ENCODE data around the gene AKAP7. TPM values are rescaled to one million over a fixed set of nuclear protein-coding genes. Genes with fewer than 3 reads are reported as not detected.

AKAP7 gene
- total RNA-seq, 4 donors from 2014 or later, result 3.0 to 12.4 (median 3.4) TPM

- H3K27me3 ChIP-seq, result no peaks in the 10 kb centered on the region
- TF ChIP-seq EP300 (IDR thresholded peaks at IDR 0.05), result no peak
- no peak for TF ChIP-seq POLR2AphosphoS5 (IDR thresholded peaks at IDR 0.05)
- TF ChIP-seq POLR2A (IDR thresholded peaks at IDR 0.05), result no peak
- TF ChIP-seq CTCF (IDR thresholded peaks at IDR 0.05), result no peak
- DNase-seq (ENCODE audit: low spot score in 2 of 2), result no peak
- H3K27ac ChIP-seq, result no peak overlapping the region
- H3K4me3 ChIP-seq, result no peak overlapping the region
- H3K9me3 ChIP-seq, result no peaks in the 10 kb centered on the region
- 92% methylated on average over 3 of the region's 3 CpGs for WGBS
- H3K36me3 ChIP-seq, result no peaks in the 10 kb centered on the region
- no peaks in the 10 kb centered on the region for H3K4me1 ChIP-seq
Measured at GRCh38 chr6:131262060-131262459, 126.8 kb downstream of the AKAP7 start.

- Histone ChIP-seq H3K27ac (no peak overlapping the region), H3K9me3 (no peaks in the 10 kb centered on the region), H3K36me3 (no peaks in the 10 kb centered on the region), H3K4me3 (no peak overlapping the region), H3K27me3 (no peaks in the 10 kb centered on the region), H3K4me1 (no peaks in the 10 kb centered on the region)
- WGBS, result 86% methylated on average over 4 of the region's 4 CpGs
- no peak for TF ChIP-seq POLR2A (IDR thresholded peaks at IDR 0.05)
- no peak for TF ChIP-seq CTCF (IDR thresholded peaks at IDR 0.05)
- no peak for TF ChIP-seq POLR2AphosphoS5 (IDR thresholded peaks at IDR 0.05)
- TF ChIP-seq EP300 (IDR thresholded peaks at IDR 0.05), result no peak
- DNase-seq (ENCODE audit: low spot score in 2 of 2), result no peak
Measured at GRCh38 chr6:131265939-131266338, 130.7 kb downstream of the AKAP7 start.

GRCh38 chr6:131268303-131268702 lies 133.0 kb downstream of the AKAP7 start:
- Histone ChIP-seq H3K27ac (no peak overlapping the region), H3K27me3 (no peaks in the 10 kb centered on the region), H3K9me3 (no peaks in the 10 kb centered on the region), H3K4me1 (no peaks in the 10 kb centered on the region), H3K36me3 (no peaks in the 10 kb centered on the region), H3K4me3 (no peak overlapping the region)
- DNase-seq (ENCODE audit: low spot score in 2 of 2), result no peak
- WGBS, result 94% methylated on average over 5 of the region's 5 CpGs
- no peak for TF ChIP-seq POLR2A (IDR thresholded peaks at IDR 0.05)
- TF ChIP-seq POLR2AphosphoS5 (IDR thresholded peaks at IDR 0.05), result no peak
- TF ChIP-seq EP300 (IDR thresholded peaks at IDR 0.05), result no peak
- TF ChIP-seq CTCF (IDR thresholded peaks at IDR 0.05), result no peak

- Histone ChIP-seq H3K4me3 (no peak overlapping the region), H3K27me3 (no peaks in the 10 kb centered on the region), H3K4me1 (no peaks in the 10 kb centered on the region), H3K36me3 (no peaks in the 10 kb centered on the region), H3K27ac (no peak overlapping the region), H3K9me3 (no peaks in the 10 kb centered on the region)
- DNase-seq (ENCODE audit: low spot score in 2 of 2), result no peak
- TF ChIP-seq POLR2A (IDR thresholded peaks at IDR 0.05), result no peak
- no peak for TF ChIP-seq CTCF (IDR thresholded peaks at IDR 0.05)
- no peak for TF ChIP-seq EP300 (IDR thresholded peaks at IDR 0.05)
- TF ChIP-seq POLR2AphosphoS5 (IDR thresholded peaks at IDR 0.05), result no peak
- WGBS, result 98% methylated on average over 3 of the region's 3 CpGs
Measured at GRCh38 chr6:131269565-131270391, 134.5 kb downstream of the AKAP7 start.

- Histone ChIP-seq H3K27me3 (no peaks in the 10 kb centered on the region), H3K4me3 (no peak overlapping the region), H3K36me3 (no peaks in the 10 kb centered on the region), H3K9me3 (no peaks in the 10 kb centered on the region), H3K4me1 (no peaks in the 10 kb centered on the region), H3K27ac (no peak overlapping the region)
- 93% methylated on average over 3 of the region's 3 CpGs for WGBS
- DNase-seq (ENCODE audit: low spot score in 2 of 2), result no peak
- no peak for TF ChIP-seq CTCF (IDR thresholded peaks at IDR 0.05)
- TF ChIP-seq POLR2AphosphoS5 (IDR thresholded peaks at IDR 0.05), result no peak
- no peak for TF ChIP-seq POLR2A (IDR thresholded peaks at IDR 0.05)
- TF ChIP-seq EP300 (IDR thresholded peaks at IDR 0.05), result no peak
Measured at GRCh38 chr6:131270534-131270933, 135.3 kb downstream of the AKAP7 start.

Data from suprapubic skin (tissue), 4 donors.